ENCODE data around the gene PROK2. TPM values are rescaled to one million over a fixed set of nuclear protein-coding genes. Genes with fewer than 3 reads are reported as not detected.

Gene PROK2
- total RNA-seq, 1 donor: not detected

GRCh38 chr3:71771884-71772283 is 13.1 kb downstream of the PROK2 start:
- TF ChIP-seq CTCF (IDR thresholded peaks at IDR 0.05; ENCODE audit: insufficient read depth, low read length): no peak
- no peak overlapping the region for H3K4me3 ChIP-seq (ENCODE audit: low read depth, low read length)
- no peak for DNase-seq (ENCODE audit: low read depth)

GRCh38 chr3:71771126-71771525 is 13.8 kb downstream of the PROK2 start:
- no peak for TF ChIP-seq CTCF (IDR thresholded peaks at IDR 0.05; ENCODE audit: insufficient read depth, low read length)
- no peak for DNase-seq (ENCODE audit: low read depth)
- no peak overlapping the region for H3K4me3 ChIP-seq (ENCODE audit: low read depth, low read length)

DNA sequence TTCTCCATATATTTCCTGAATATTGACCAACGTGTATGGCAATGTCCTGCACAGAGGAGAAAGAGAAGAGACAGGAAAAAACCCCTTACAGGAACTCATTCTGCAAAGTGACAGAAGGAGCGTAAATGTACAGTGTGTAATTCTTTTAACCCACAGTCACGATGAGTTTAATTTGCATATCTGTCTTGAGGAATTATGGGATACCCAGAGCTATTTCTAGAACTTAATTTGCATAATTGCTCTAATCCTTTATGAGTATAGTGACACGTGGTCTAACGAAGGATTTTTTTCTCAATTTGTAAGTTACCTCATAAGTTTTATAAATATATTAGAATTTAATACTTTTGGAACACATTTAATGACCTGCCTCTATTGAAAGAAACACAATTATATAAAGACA is 21.5 kb downstream of the PROK2 start:
- no peak overlapping the region for H3K4me3 ChIP-seq (ENCODE audit: low read depth, low read length)
- DNase-seq (ENCODE audit: low read depth): no peak
- TF ChIP-seq CTCF (IDR thresholded peaks at IDR 0.05; ENCODE audit: insufficient read depth, low read length): no peak

DNA sequence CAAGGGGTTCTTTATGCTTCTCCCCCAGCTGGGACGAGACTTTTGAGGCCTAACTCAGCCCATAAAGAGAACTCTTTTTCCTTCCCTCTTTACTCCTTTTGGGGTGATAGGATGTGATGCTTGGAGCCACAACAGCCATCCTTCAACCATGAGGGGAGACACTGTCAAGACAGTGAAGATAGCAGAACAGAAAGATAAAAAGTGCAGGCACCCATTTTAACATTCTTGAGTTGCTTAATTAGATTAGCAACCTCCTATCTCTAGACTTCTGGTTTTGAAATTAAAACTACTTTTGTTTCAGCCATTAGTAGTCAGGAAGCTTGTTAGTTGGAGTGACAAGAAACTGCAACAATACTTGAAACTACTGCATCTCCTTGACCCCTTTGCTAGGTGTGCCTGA is 24.8 kb downstream of the PROK2 start:
- no peak for DNase-seq (ENCODE audit: low read depth)
- TF ChIP-seq CTCF (IDR thresholded peaks at IDR 0.05; ENCODE audit: insufficient read depth, low read length): no peak
- H3K4me3 ChIP-seq (ENCODE audit: low read depth, low read length): no peak overlapping the region

DNA sequence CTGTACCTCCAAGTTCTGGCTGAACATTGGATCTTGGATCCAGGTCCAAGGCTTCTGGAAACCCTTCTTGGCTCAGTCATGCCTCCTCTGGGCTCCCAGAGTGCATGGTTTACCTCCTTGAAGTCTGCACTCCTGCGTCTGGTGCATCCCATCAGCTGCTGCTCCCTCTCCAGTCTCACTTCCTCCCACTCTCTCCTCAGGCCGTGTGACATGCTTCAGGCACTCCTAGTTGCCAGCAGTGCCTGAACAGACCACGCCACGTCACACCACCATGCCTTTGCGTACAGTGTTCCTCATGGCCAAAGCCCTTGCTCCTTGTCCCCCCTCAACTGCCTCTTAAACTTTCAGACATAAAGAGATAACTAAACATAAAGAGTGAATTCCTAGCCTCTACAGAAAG is 25.5 kb downstream of the PROK2 start:
- DNase-seq (ENCODE audit: low read depth): no peak
- H3K4me3 ChIP-seq (ENCODE audit: low read depth, low read length): no peak overlapping the region
- TF ChIP-seq CTCF (IDR thresholded peaks at IDR 0.05; ENCODE audit: insufficient read depth, low read length): no peak

GRCh38 chr3:71758091-71758490 is 26.9 kb downstream of the PROK2 start:
- TF ChIP-seq CTCF (IDR thresholded peaks at IDR 0.05; ENCODE audit: insufficient read depth, low read length): no peak
- H3K4me3 ChIP-seq (ENCODE audit: low read depth, low read length): no peak overlapping the region
- no peak for DNase-seq (ENCODE audit: low read depth)

DNA sequence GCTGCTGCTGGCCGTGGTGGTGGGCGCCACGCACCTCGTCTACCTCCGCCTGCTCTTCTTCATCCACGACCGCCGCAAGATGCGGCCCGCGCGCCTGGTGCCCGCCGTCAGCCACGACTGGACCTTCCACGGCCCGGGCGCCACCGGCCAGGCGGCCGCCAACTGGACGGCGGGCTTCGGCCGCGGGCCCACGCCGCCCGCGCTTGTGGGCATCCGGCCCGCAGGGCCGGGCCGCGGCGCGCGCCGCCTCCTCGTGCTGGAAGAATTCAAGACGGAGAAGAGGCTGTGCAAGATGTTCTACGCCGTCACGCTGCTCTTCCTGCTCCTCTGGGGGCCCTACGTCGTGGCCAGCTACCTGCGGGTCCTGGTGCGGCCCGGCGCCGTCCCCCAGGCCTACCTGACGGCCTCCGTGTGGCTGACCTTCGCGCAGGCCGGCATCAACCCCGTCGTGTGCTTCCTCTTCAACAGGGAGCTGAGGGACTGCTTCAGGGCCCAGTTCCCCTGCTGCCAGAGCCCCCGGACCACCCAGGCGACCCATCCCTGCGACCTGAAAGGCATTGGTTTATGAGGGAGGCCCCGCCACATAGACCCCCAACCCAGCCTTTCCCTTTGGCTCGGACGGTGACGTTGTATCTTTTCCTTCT is 30.2 kb downstream of the PROK2 start:
- H3K4me3 ChIP-seq (ENCODE audit: low read depth, low read length): no peak overlapping the region
- DNase-seq (ENCODE audit: low read depth): no peak
- no peak for TF ChIP-seq CTCF (IDR thresholded peaks at IDR 0.05; ENCODE audit: insufficient read depth, low read length)

Measured in fibroblast of the aortic adventitia (primary cell).